ENCODE results near the gene NCAN. TPM values are rescaled to one million over a fixed set of nuclear protein-coding genes. Genes with fewer than 3 reads are reported as not detected.

NCAN gene
- total RNA-seq, 1 donor from 2014 or later, result 0.17 TPM

Other genes starting within 250 kb of the NCAN start
- gene SUGP2, start 178.4 kb upstream of the NCAN start, total RNA-seq, result 27.7 and 29.5 TPM in 2 replicates
- gene ARMC6, start 178.4 kb upstream of the NCAN start, total RNA-seq, result 45.0 and 57.0 TPM in 2 replicates
- 2.8 and 3.0 TPM in 2 replicates for gene SLC25A42, start 148.0 kb upstream of the NCAN start, total RNA-seq
- 24.5 and 42.6 TPM in 2 replicates for gene TMEM161A, start 73.5 kb upstream of the NCAN start, total RNA-seq
- 0.13 TPM in 1 of 2 replicates, not detected in the other for gene MEF2B, start 41.7 kb upstream of the NCAN start, total RNA-seq
- gene BORCS8, start 19.8 kb upstream of the NCAN start, total RNA-seq, result 26.4 and 30.5 TPM in 2 replicates
- gene RFXANK, start 19.7 kb upstream of the NCAN start, total RNA-seq, result 108 and 122 TPM in 2 replicates
- 17.1 and 20.0 TPM in 2 replicates for gene NR2C2AP, start 8.5 kb upstream of the NCAN start, total RNA-seq
- gene TM6SF2, start 61.3 kb downstream of the NCAN start, total RNA-seq, result 0.42 and 1.1 TPM in 2 replicates
- gene SUGP1, start 108.6 kb downstream of the NCAN start, total RNA-seq, result 44.0 and 47.9 TPM in 2 replicates
- gene MAU2, start 108.9 kb downstream of the NCAN start, total RNA-seq, result 28.2 and 31.7 TPM in 2 replicates
- 90.7 and 304 TPM in 2 replicates for gene GATAD2A, start 193.7 kb downstream of the NCAN start, total RNA-seq

Data from kidney epithelial cell (primary cell).